ENCODE measurements around the gene CYLD. TPM values are rescaled to one million over a fixed set of nuclear protein-coding genes. Genes with fewer than 3 reads are reported as not detected.

CYLD gene
- total RNA-seq, 1 donor, result 61.9 TPM

GRCh38 chr16:50797456-50797855 lies 55.6 kb downstream of the CYLD start:
- no peaks in the 10 kb centered on the region for H4K20me1 ChIP-seq (ENCODE audit: insufficient read depth, low read length)
- TF ChIP-seq, protein P1, sequence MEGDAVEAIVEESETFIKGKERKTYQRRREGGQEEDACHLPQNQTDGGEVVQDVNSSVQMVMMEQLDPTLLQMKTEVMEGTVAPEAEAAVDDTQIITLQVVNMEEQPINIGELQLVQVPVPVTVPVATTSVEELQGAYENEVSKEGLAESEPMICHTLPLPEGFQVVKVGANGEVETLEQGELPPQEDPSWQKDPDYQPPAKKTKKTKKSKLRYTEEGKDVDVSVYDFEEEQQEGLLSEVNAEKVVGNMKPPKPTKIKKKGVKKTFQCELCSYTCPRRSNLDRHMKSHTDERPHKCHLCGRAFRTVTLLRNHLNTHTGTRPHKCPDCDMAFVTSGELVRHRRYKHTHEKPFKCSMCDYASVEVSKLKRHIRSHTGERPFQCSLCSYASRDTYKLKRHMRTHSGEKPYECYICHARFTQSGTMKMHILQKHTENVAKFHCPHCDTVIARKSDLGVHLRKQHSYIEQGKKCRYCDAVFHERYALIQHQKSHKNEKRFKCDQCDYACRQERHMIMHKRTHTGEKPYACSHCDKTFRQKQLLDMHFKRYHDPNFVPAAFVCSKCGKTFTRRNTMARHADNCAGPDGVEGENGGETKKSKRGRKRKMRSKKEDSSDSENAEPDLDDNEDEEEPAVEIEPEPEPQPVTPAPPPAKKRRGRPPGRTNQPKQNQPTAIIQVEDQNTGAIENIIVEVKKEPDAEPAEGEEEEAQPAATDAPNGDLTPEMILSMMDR (IDR thresholded peaks at IDR 0.05; ENCODE audit: extremely low read depth, low read depth, low read length), result no peak
- H3K27me3 ChIP-seq (ENCODE audit: insufficient read depth, low read length), result no peaks in the 10 kb centered on the region
- H2AFZ ChIP-seq (ENCODE audit: low read length), result no peak overlapping the region
- H3K9me3 ChIP-seq (ENCODE audit: low read depth, low read length), result no peaks in the 10 kb centered on the region
- H3K27ac ChIP-seq (ENCODE audit: low read depth, low read length), result no peak overlapping the region
- DNase-seq (ENCODE audit: insufficient read length, low spot score, missing footprints), result peak; percentile 69
- H3K36me3 ChIP-seq (ENCODE audit: insufficient read depth, low read length), result peaks cover 22% of the 10 kb centered on the region
- H3K4me2 ChIP-seq (ENCODE audit: insufficient read depth, low read length), result no peak overlapping the region
- peaks cover 3% of the 10 kb centered on the region for H3K4me1 ChIP-seq (ENCODE audit: insufficient read depth, low read length)
- no peak overlapping the region for H3K4me3 ChIP-seq (ENCODE audit: insufficient read depth, low read length)
- H3K79me2 ChIP-seq (ENCODE audit: insufficient read depth, low read length), result no peaks in the 10 kb centered on the region

DNA sequence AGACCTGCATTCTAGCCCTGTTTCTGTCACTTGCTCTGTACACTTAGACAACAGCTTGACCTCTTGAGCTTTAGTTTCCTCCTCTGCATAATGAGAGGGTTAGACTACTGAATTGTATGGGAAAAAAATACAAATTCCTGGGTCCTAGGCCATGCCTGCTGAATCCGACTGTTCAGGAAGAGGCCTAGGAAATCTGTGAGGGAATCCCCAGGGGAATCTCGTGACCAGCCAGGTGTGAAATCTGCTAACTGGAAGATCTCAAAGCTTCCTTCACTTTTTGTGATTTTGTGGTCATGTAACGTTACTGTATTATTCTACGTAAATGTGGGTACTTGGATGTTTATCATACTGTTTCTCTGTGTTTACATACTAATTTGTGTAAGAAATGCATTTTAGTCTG lies 58.2 kb downstream of the CYLD start:
- no peak for DNase-seq (ENCODE audit: insufficient read length, low spot score, missing footprints)
- TF ChIP-seq, protein P1 (IDR thresholded peaks at IDR 0.05; ENCODE audit: extremely low read depth, low read depth, low read length), result no peak
- Histone ChIP-seq H3K4me1 (ENCODE audit: insufficient read depth, low read length) (peaks cover 3% of the 10 kb centered on the region), H3K36me3 (ENCODE audit: insufficient read depth, low read length) (peaks cover 16% of the 10 kb centered on the region), H3K27ac (ENCODE audit: low read depth, low read length) (no peak overlapping the region), H4K20me1 (ENCODE audit: insufficient read depth, low read length) (no peaks in the 10 kb centered on the region), H3K4me3 (ENCODE audit: insufficient read depth, low read length) (no peak overlapping the region), H3K27me3 (ENCODE audit: insufficient read depth, low read length) (no peaks in the 10 kb centered on the region), H2AFZ (ENCODE audit: low read length) (no peak overlapping the region), H3K9me3 (ENCODE audit: low read depth, low read length) (no peaks in the 10 kb centered on the region), H3K79me2 (ENCODE audit: insufficient read depth, low read length) (no peaks in the 10 kb centered on the region), H3K4me2 (ENCODE audit: insufficient read depth, low read length) (no peak overlapping the region)

GRCh38 chr16:50801036-50801435 lies 59.1 kb downstream of the CYLD start:
- Histone ChIP-seq H3K79me2 (ENCODE audit: insufficient read depth, low read length) (no peaks in the 10 kb centered on the region), H3K4me2 (ENCODE audit: insufficient read depth, low read length) (no peak overlapping the region), H3K27ac (ENCODE audit: low read depth, low read length) (no peak overlapping the region), H2AFZ (ENCODE audit: low read length) (no peak overlapping the region), H3K4me3 (ENCODE audit: insufficient read depth, low read length) (no peak overlapping the region), H4K20me1 (ENCODE audit: insufficient read depth, low read length) (no peaks in the 10 kb centered on the region), H3K27me3 (ENCODE audit: insufficient read depth, low read length) (no peaks in the 10 kb centered on the region), H3K4me1 (ENCODE audit: insufficient read depth, low read length) (peaks cover 3% of the 10 kb centered on the region), H3K9me3 (ENCODE audit: low read depth, low read length) (no peaks in the 10 kb centered on the region), H3K36me3 (ENCODE audit: insufficient read depth, low read length) (peaks cover 6% of the 10 kb centered on the region)
- TF ChIP-seq, protein P1 (IDR thresholded peaks at IDR 0.05; ENCODE audit: extremely low read depth, low read depth, low read length), result no peak
- no peak for DNase-seq (ENCODE audit: insufficient read length, low spot score, missing footprints)

GRCh38 chr16:50802000-50802399 lies 60.1 kb downstream of the CYLD start:
- Histone ChIP-seq H3K27ac (ENCODE audit: low read depth, low read length) (no peak overlapping the region), H3K9me3 (ENCODE audit: low read depth, low read length) (no peaks in the 10 kb centered on the region), H3K4me1 (ENCODE audit: insufficient read depth, low read length) (peaks cover 3% of the 10 kb centered on the region), H3K36me3 (ENCODE audit: insufficient read depth, low read length) (no peaks in the 10 kb centered on the region), H3K4me3 (ENCODE audit: insufficient read depth, low read length) (no peak overlapping the region), H3K27me3 (ENCODE audit: insufficient read depth, low read length) (no peaks in the 10 kb centered on the region), H3K79me2 (ENCODE audit: insufficient read depth, low read length) (no peaks in the 10 kb centered on the region), H4K20me1 (ENCODE audit: insufficient read depth, low read length) (no peaks in the 10 kb centered on the region), H3K4me2 (ENCODE audit: insufficient read depth, low read length) (no peak overlapping the region), H2AFZ (ENCODE audit: low read length) (no peak overlapping the region)
- TF ChIP-seq, protein P1 (IDR thresholded peaks at IDR 0.05; ENCODE audit: extremely low read depth, low read depth, low read length), result no peak
- peak; percentile 67 for DNase-seq (ENCODE audit: insufficient read length, low spot score, missing footprints)

Data from osteoblast (primary cell).